Measurements from ENCODE around the gene STRADA.

STRADA gene

DNA sequence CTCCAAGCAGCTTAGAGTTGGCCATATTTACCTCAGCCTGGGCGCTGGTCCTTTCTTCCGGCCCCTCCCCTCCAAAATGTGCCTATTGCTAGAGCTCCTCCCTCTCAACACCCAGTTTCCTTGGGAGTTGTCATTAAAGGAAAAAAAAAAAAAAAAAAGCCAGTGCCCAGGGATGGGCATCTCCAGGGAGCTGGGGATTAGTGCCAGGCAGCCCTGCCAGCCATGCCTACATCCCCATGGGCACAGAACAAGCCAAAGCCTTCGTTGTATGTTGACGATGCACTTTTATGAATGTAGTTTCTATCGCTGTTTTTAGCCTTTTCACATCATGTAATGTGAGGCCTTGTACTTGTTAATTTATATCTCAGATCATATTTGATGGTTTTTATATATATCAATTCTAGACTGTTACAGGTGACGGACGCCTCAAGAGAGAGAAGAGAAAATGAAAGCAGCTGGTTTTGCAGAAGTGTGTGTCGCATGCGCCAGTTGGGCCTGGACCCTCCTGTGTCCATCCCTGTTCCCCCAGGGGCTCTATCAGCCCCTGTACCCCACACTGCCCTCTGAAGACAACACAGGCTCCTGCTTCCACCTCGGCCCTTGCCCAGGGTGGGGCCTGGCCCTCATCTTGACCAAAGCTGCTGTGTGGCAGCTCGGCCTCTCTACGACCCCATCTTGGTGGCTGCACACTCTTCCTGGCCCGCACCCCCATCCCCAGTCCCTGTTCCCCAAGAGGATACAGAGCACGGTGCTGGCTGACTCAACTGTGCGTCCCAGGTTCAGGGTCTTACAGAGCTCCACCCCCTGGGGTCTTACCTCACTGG, 46.4 kb downstream of the STRADA start:
- TF ChIP-seq, protein P1, sequence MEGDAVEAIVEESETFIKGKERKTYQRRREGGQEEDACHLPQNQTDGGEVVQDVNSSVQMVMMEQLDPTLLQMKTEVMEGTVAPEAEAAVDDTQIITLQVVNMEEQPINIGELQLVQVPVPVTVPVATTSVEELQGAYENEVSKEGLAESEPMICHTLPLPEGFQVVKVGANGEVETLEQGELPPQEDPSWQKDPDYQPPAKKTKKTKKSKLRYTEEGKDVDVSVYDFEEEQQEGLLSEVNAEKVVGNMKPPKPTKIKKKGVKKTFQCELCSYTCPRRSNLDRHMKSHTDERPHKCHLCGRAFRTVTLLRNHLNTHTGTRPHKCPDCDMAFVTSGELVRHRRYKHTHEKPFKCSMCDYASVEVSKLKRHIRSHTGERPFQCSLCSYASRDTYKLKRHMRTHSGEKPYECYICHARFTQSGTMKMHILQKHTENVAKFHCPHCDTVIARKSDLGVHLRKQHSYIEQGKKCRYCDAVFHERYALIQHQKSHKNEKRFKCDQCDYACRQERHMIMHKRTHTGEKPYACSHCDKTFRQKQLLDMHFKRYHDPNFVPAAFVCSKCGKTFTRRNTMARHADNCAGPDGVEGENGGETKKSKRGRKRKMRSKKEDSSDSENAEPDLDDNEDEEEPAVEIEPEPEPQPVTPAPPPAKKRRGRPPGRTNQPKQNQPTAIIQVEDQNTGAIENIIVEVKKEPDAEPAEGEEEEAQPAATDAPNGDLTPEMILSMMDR (IDR thresholded peaks at IDR 0.05; ENCODE audit: control insufficient read depth, insufficient read depth, low read depth, low read length, missing control alignments) = no peak
- DNase-seq (ENCODE audit: low read depth) = no peak
- H3K4me3 ChIP-seq (ENCODE audit: control insufficient read depth, low read depth, low read length) = no peak overlapping the region

DNA sequence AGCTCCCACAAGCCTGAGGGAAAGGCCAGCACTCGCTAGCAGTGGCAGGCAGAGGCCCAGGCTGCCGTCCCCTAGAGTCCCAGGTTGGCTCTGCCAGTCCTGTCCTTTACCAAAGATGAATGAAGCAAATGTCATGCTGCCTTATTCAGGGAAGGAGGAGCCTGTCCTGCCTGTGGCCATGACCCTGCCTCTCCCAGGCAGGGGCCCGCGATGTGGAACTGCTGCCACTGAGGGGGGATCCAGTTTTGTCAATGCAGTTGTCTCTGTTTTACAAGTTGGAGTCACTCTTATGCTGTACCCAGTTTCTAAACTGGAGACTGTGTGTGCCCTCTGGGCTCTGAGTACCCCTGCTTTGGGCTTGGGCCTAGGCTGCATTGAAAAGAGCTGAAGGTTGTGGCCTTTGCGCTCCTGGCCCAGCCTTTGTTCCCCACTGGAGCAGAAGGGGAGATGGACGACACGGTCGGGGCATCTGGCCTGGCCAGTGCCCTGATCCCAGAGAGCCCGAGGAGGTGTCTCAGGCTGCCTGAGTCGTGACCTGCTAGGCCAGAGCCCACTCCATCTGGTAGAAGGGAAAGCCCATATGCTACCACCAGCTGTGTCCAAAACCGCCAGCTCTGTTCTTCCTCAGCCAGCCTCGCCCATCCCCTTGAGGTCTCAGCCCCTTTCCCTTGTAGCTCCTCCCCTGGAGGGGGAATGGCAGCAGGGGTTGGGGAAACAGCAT, 47.2 kb downstream of the STRADA start:
- H3K4me3 ChIP-seq (ENCODE audit: control insufficient read depth, low read depth, low read length) = no peak overlapping the region
- no peak for DNase-seq (ENCODE audit: low read depth)
- TF ChIP-seq, protein P1 (IDR thresholded peaks at IDR 0.05; ENCODE audit: control insufficient read depth, insufficient read depth, low read depth, low read length, missing control alignments) = no peak

DNA sequence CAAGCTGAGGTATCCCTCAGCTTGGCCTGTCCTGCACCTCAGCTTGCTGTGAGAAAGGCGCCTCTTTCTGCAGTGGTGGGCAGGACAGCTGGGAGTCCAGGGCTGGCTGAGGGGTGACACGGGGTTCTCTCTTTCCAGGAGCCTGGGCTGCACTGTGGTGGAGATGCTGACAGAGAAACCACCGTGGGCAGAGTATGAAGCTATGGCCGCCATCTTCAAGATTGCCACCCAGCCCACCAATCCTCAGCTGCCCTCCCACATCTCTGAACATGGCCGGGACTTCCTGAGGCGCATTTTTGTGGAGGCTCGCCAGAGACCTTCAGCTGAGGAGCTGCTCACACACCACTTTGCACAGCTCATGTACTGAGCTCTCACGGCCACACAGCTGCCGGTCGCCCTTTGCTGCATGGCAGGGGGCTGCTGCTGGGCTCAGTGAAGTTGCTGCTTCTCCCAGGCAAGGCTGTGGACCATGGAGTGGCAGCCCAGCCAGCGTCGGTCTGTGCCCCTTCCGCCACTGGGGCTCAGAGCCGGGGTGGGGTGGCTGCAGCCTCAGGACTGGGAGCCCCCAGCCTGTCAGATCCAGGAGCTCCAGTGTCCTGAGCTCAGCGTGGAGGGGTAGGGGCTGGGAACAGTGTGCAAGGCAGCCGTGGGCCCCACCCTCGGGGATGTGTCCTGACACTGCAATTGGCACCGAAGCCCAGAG, 48.0 kb downstream of the STRADA start:
- TF ChIP-seq, protein P1 (IDR thresholded peaks at IDR 0.05; ENCODE audit: control insufficient read depth, insufficient read depth, low read depth, low read length, missing control alignments) = no peak
- no peak overlapping the region for H3K4me3 ChIP-seq (ENCODE audit: control insufficient read depth, low read depth, low read length)
- DNase-seq (ENCODE audit: low read depth) = no peak

DNA sequence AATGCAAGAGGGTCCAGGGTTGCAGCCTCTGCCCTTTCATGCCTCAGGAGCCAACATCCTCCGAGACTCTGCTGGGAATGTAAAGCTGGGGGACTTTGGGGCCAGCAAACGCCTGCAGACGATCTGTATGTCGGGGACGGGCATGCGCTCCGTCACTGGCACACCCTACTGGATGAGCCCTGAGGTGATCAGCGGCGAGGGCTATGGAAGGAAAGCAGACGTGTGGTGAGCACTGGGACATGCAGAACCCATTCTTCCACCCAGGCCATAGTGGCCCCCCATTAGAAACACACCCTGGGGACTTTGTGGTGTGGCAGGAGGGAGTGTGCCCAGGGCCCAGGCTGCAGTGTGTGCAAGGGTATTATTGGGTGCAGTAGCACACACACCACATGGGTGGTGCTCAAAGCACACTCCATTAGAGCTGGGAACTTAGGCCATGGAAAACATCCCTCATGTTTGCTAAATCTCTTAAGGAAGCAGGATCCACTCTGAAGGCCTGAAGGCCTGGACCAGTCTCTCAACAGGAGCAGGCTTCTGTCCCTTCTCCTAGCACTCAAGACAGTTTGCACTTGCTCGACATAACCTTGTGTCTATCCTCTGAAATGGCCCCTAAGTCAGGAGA, 49.3 kb downstream of the STRADA start:
- DNase-seq (ENCODE audit: low read depth) = no peak
- TF ChIP-seq, protein P1 (IDR thresholded peaks at IDR 0.05; ENCODE audit: control insufficient read depth, insufficient read depth, low read depth, low read length, missing control alignments) = no peak
- no peak overlapping the region for H3K4me3 ChIP-seq (ENCODE audit: control insufficient read depth, low read depth, low read length)

DNA sequence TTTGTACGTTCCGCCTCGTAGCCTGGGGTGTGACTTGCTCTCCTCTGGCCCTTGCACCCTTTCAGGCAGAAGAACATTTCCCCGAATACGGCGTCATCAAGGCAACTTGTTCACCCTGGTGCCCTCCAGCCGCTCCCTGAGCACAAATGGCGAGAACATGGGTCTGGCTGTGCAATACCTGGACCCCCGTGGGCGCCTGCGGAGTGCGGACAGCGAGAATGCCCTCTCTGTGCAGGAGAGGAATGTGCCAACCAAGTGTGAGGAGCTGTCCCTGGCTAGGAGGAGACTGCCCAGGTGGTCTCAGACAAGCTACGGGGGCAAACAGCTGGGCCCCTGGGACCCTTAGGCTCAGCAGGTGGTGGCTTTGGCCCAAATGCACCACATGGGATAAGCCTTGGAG, 52.1 kb downstream of the STRADA start:
- TF ChIP-seq, protein P1 (IDR thresholded peaks at IDR 0.05; ENCODE audit: control insufficient read depth, insufficient read depth, low read depth, low read length, missing control alignments) = no peak
- no peak for DNase-seq (ENCODE audit: low read depth)
- H3K4me3 ChIP-seq (ENCODE audit: control insufficient read depth, low read depth, low read length) = no peak overlapping the region

DNA sequence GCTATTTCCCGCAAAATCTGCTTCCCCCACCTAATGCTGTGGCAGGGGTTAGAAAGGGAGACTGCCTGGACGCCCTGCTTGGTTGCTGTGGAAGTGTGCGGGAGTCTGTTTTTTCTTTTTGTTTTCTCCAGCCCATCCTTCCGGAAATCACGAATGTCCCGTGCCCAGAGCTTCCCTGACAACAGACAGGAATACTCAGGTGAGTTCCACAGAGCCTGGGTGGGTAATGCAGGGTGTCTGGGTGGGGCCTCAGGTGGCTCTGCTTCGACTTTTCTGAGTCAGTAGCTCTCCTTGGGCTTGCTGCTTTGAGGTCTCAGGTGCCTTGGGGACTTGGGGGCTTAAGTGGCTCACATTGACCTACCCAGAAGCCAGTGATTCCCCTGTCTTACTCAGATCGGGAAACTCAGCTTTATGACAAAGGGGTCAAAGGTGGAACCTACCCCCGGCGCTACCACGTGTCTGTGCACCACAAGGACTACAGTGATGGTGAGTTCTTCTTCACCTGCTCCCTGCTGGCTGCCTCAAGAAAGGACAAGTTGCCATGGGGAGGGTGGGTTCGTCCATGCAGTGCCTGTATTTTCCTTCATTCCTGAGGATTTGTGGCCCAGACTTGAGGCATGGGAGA, 53.1 kb downstream of the STRADA start:
- TF ChIP-seq, protein P1 (IDR thresholded peaks at IDR 0.05; ENCODE audit: control insufficient read depth, insufficient read depth, low read depth, low read length, missing control alignments) = no peak
- no peak overlapping the region for H3K4me3 ChIP-seq (ENCODE audit: control insufficient read depth, low read depth, low read length)
- no peak for DNase-seq (ENCODE audit: low read depth)
